HCT116 (cell line): ENCODE measurements around the gene PGC. TPM values are rescaled to one million over a fixed set of nuclear protein-coding genes. Genes with fewer than 3 reads are reported as not detected.

Source experiments
- ATAC-seq: fragments of 200-7000 bp; cut with Tn5 transposase; 2 replicates; pipeline ENCODE4 v1.9.1; 2020; ENCODE audit warnings: mild to moderate bottlenecking, moderate library complexity
- BruUV-seq: library from RNA; stranded (reverse); fragments of 400-500 nt; replicated peaks from 2 replicates; lab custom pipeline; 2021; lab: Mats Ljungman, UMichigan
- CTCF ChIA-PET: fragments of 300-600 bp; sonication (Branson Sonifier 250); formaldehyde crosslinking; loops from one replicate; lab custom pipeline; 2021; ENCODE audit warnings: antibody characterized with exemption; lab: Charles Lee
- POLR2A ChIA-PET: fragments of 300-600, 350-600 bp; sonication (Branson Sonifier 250); formaldehyde crosslinking; loops from one replicate; lab custom pipeline; 2021; ENCODE audit warnings: antibody characterized with exemption; lab: Charles Lee
- RAD21 ChIA-PET, 2 experiments: fragments of 300-600 bp; sonication (Branson Sonifier 250); formaldehyde crosslinking; loops; one replicate each; lab custom pipeline; 2023; ENCODE audit warnings: low total read pairs in 2 of 2; ENCODE audit not compliant: uncharacterized antibody in 2 of 2, unreplicated experiment in 2 of 2, low non-redundant PET in 1 of 2; lab: Charles Lee
- DNase-seq: peaks from one replicate; pipeline ENCODE4 v3.0.0-alpha.2; 2010; ENCODE audit warnings: low read depth, low spot score
- H2AFZ ChIP-seq: fragments of 200-600 bp; shearing (Covaris generic), sonication (generic); 2 replicates; pipeline ENCODE4 v1.6.1; 2017; ENCODE audit warnings: low read depth, mixed run types, mixed read lengths, antibody characterized with exemption, low read length; ENCODE audit not compliant: poor library complexity, severe bottlenecking
- H3K27ac ChIP-seq: 2 replicates; pipeline ENCODE4 v1.5.1; 2012; ENCODE audit warnings: low read depth, low read length
- H3K27me3 ChIP-seq: fragments of 200-600 bp; sonication (generic); 2 replicates; pipeline ENCODE4 v1.6.1; 2016; ENCODE audit warnings: mixed run types, low read length, mixed read lengths; ENCODE audit not compliant: insufficient read depth
- H3K36me3 ChIP-seq, 2 experiments: fragments of 200-500 bp in 1 of 2; fragments of 200-600 bp in 1 of 2; sonication (Bioruptor generic) in 1 of 2; sonication (generic) in 1 of 2; 2 replicates each; pipeline versions ENCODE4 v1.5.1 to v1.6.1; 2014 to 2016; ENCODE audit warnings: low read length in 2 of 2, inconsistent platforms in 1 of 2, mixed read lengths in 1 of 2, mixed run types in 1 of 2; ENCODE audit not compliant: insufficient read depth in 2 of 2, control insufficient read depth in 1 of 2
- H3K4me1 ChIP-seq, 2 experiments: fragments of 200-600 bp in 1 of 2; sonication (generic) in 1 of 2; 2 replicates each; pipeline versions ENCODE4 v1.5.1 to v1.6.1; 2012 to 2017; ENCODE audit warnings: low read length in 2 of 2, inconsistent platforms in 1 of 2, mild to moderate bottlenecking in 1 of 2, mixed read lengths in 1 of 2, mixed run types in 1 of 2, moderate library complexity in 1 of 2; ENCODE audit not compliant: insufficient read depth in 2 of 2, control insufficient read depth in 1 of 2
- H3K4me2 ChIP-seq: fragments of 200-600 bp; sonication (generic); 2 replicates; pipeline ENCODE4 v1.6.1; 2017; ENCODE audit warnings: mixed run types, low read length, mixed read lengths
- H3K4me3 ChIP-seq, 2 experiments: fragments of 200-600 bp in 1 of 2; sonication (generic) in 1 of 2; replicated peaks in 1 of 2; 2 replicates each; pipeline ENCODE4 v1.5.1; 2011 to 2016; ENCODE audit warnings: low read length in 2 of 2, control low read depth in 1 of 2, low read depth in 1 of 2, mild to moderate bottlenecking in 1 of 2, mixed read lengths in 1 of 2, mixed run types in 1 of 2
- H3K79me2 ChIP-seq: fragments of 200-600 bp; sonication (generic); 2 replicates; pipeline ENCODE4 v1.6.1; 2017; ENCODE audit warnings: mild to moderate bottlenecking, mixed run types, low read length, moderate library complexity, mixed read lengths; ENCODE audit not compliant: insufficient read depth
- H3K9ac ChIP-seq: fragments of 200-600 bp; sonication (generic); 2 replicates; pipeline ENCODE4 v1.6.1; 2016; ENCODE audit warnings: low read length, mixed read lengths
- H3K9me2 ChIP-seq: fragments of 200-600 bp; sonication (generic), shearing (Covaris generic); 2 replicates; pipeline ENCODE4 v1.6.1; 2017; ENCODE audit warnings: mixed run types, mild to moderate bottlenecking, moderate library complexity; ENCODE audit not compliant: insufficient read depth
- H3K9me3 ChIP-seq, 2 experiments: fragments of 200-500 bp in 1 of 2; fragments of 200-600 bp in 1 of 2; sonication (Bioruptor generic) in 1 of 2; sonication (generic) in 1 of 2; 2 replicates each; pipeline ENCODE4 v1.6.1; 2014 to 2017; ENCODE audit warnings: low read length in 2 of 2, mixed read lengths in 2 of 2, inconsistent platforms in 1 of 2, low read depth in 1 of 2, mild to moderate bottlenecking in 1 of 2, mixed run types in 1 of 2, moderate library complexity in 1 of 2; ENCODE audit not compliant: control insufficient read depth in 1 of 2, insufficient read depth in 1 of 2
- H4K20me1 ChIP-seq: fragments of 200-600 bp; sonication (generic), shearing (Covaris generic); 2 replicates; pipeline ENCODE4 v1.6.1; 2017; ENCODE audit warnings: mixed run types, mild to moderate bottlenecking, moderate library complexity; ENCODE audit not compliant: insufficient read depth
- ELF1 ChIP-seq: IDR thresholded peaks from 2 replicates; pipeline ENCODE4 v1.6.1; 2012; ENCODE audit warnings: low read depth, borderline replicate concordance
- EZH2phosphoT487 ChIP-seq: fragments of 200-600 bp; IDR thresholded peaks from 2 replicates; pipeline ENCODE4 v1.6.1; 2018; ENCODE audit warnings: antibody characterized with exemption, borderline replicate concordance
- JUND ChIP-seq: IDR thresholded peaks from 2 replicates; pipeline ENCODE4 v1.6.1; 2012
- POLR2A ChIP-seq: IDR thresholded peaks from 2 replicates; pipeline ENCODE4 v1.7.0; 2011; ENCODE audit warnings: borderline replicate concordance; ENCODE audit not compliant: insufficient read depth, insufficient read length; ENCODE audit errors: extremely low read depth
- POLR2AphosphoS5 ChIP-seq: IDR thresholded peaks from 2 replicates; pipeline ENCODE4 v1.6.1; 2011; ENCODE audit warnings: mild to moderate bottlenecking, low read depth, low read length, moderate library complexity
- SP1 ChIP-seq: IDR thresholded peaks from 2 replicates; pipeline ENCODE4 v1.6.1; 2012; ENCODE audit warnings: low read depth
- SRF ChIP-seq: IDR thresholded peaks from 2 replicates; pipeline ENCODE4 v1.6.1; 2012; ENCODE audit warnings: low read depth
- TCF7L2 ChIP-seq: IDR thresholded peaks from 2 replicates; pipeline ENCODE4 v1.7.0; 2011; ENCODE audit warnings: borderline replicate concordance, inconsistent platforms; ENCODE audit not compliant: insufficient read depth, insufficient read length; ENCODE audit errors: extremely low read depth
- intact Hi-C: fragments of 100-400 bp; cut with micrococcal nuclease; formaldehyde crosslinking; loops from 2 replicates; pipeline ENCODE4 v1.10.0; 2022
- total RNA-seq: library from RNA; stranded (reverse); gene quantifications from one replicate; pipeline ENCODE4 v1.2.1, GENCODE V29; 2021; ENCODE audit not compliant: unreplicated experiment
- TF ChIP-seq, protein P1 (sequence below): IDR thresholded peaks from 2 replicates; pipeline ENCODE4 v1.6.1; 2012
- TF ChIP-seq, protein P2 (sequence below): IDR thresholded peaks from 2 replicates; pipeline ENCODE4 v1.6.1; 2012
- TF ChIP-seq, protein P3 (sequence below): IDR thresholded peaks from 2 replicates; pipeline ENCODE4 v1.6.1; 2012; ENCODE audit warnings: low read depth
- TF ChIP-seq, protein P4 (sequence below), 3 experiments: fragments of 200-600 bp in 1 of 3; sonication (generic) in 1 of 3; IDR thresholded peaks in 2 of 3; conservative IDR thresholded peaks in 1 of 3; 2 replicates each; pipeline ENCODE4 v1.5.1; 2012 to 2017; ENCODE audit warnings: low read depth in 2 of 3, low read length in 2 of 3, antibody characterized with exemption in 1 of 3, borderline replicate concordance in 1 of 3, control low read depth in 1 of 3, mild to moderate bottlenecking in 1 of 3, mixed read lengths in 1 of 3, mixed run types in 1 of 3, moderate library complexity in 1 of 3; ENCODE audit not compliant: insufficient read depth in 1 of 3

The PGC gene
- total RNA-seq, 1 experiment from 2014 or later, result 1.2 TPM

DNA sequence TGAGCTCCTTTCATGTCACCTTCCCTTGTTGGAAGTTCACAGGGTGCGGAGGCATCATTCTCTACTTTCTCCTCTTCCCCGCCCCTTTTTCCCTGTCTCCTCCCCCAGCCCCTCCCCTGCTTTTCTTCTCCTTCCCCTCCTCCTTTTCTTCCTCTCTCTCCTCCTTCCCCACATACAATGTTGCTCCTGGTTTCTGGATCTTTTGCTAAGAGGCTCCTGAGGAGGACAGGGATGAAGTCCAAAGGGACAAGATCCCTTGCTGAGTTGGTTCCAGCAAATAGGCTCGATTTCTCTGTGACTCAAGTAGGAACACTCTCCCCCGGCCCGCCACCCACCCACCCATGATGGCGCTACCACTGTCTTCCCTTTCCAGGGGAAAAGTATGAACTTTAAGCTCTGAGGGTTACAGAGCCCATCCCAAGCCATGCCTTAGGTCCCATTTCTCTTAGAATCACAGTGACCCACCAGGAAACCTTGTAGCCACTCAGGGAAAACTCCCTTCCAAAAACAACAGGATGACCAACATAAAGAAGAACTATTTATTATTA, 10.9 kb downstream of the PGC start:
- H2AFZ ChIP-seq, result peak overlapping the region; percentile 87
- H3K27me3 ChIP-seq, result no peaks in the 10 kb centered on the region
- H3K9me3 ChIP-seq, result no peaks in the 10 kb centered on the region
- H3K79me2 ChIP-seq, result no peaks in the 10 kb centered on the region
- no peaks in the 10 kb centered on the region for H4K20me1 ChIP-seq
- BruUV-seq, result no TSS peak
- TF ChIP-seq, protein P1, sequence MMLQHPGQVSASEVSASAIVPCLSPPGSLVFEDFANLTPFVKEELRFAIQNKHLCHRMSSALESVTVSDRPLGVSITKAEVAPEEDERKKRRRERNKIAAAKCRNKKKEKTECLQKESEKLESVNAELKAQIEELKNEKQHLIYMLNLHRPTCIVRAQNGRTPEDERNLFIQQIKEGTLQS, result no peak
- no peak for TF ChIP-seq JUND
- no peaks in the 10 kb centered on the region for H3K9me2 ChIP-seq
- H3K36me3 ChIP-seq, result no peaks in the 10 kb centered on the region
- CTCF ChIA-PET, result no interaction called here
- POLR2A ChIA-PET, result no interaction called here
- H3K27ac ChIP-seq, result no peak overlapping the region
- ATAC-seq, result no peak; the same call in 1 of the 2 replicates
- H3K4me2 ChIP-seq, result peak overlapping the region; percentile 98
- intact Hi-C loops, result no loop called here
- no peak for DNase-seq
- H3K9ac ChIP-seq, result no peak overlapping the region
- peak overlapping the region; percentile 23 to 27 for H3K4me3 ChIP-seq
- RAD21 ChIA-PET, result no interaction called here
- H3K4me1 ChIP-seq, result peaks cover 13 to 31% of the 10 kb centered on the region in 2 experiments

DNA sequence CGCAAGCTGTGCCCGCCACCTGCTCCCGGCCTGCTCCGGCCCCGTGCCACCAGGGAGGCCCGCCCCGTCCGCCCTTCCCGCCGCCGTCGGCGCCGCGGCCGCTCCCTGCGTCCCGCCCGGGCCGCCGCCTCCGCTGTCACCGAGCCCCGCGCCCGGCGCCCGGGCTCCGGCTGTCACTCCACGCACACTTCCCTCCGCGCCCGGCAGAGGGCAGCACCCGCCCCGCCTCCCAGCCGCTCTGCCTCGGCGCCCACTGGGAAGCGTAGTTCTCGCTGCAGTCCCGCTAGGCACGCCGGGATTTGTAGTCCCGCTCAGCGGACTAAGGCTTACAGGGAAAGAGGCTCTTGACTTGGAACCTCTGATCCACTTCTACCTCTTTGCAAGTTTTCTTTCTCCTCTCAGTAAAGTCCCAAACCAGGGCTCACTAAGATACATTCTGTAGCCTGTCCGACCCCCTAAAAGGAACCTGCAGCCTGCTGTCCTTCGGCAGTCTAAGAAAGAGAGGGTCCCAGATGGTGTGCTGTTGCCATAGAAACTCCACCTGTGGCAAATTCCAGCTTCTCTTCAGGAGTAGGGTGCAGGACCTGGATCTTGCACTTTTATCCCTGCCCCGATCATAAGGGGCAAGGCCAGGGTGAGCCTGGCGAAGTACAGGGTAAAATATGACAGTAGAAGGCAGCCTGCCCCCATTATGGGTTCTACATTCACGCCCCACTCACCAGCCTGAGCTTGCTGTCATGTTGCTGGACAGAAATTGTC, 11.6 kb downstream of the PGC start, which contains the start of gene TFEB:
Gene TFEB (minus strand): TSS at position 182 of the 759 bp plus-strand sequence. CDS start 44,395 bp downstream, outside the sequence.
- DNase-seq (peak; percentile 73), ATAC-seq (peak; percentile 71)
- Histone ChIP-seq H3K9me3 (no peaks in the 10 kb centered on the region), H3K27ac (peak within 1 kb of the TSS; percentile 75; the same call in 1 of the 2 replicates), H3K27me3 (no peaks in the 10 kb centered on the region), H3K4me1 (peaks cover 13 to 26% of the 10 kb centered on the region in 2 experiments), H2AFZ (peak within 1 kb of the TSS; percentile 87), H3K4me3 (peak within 1 kb of the TSS; percentile 58 to 76), H3K9ac (peak within 1 kb of the TSS; percentile 51), H3K9me2 (no peaks in the 10 kb centered on the region), H3K4me2 (peak within 1 kb of the TSS; percentile 98), H4K20me1 (no peaks in the 10 kb centered on the region), H3K79me2 (no peaks in the 10 kb centered on the region), H3K36me3 (no peaks in the 10 kb centered on the region)
- POLR2A ChIA-PET, result no interaction called here
- no TSS peak for BruUV-seq
- intact Hi-C loops, result loop anchor here (2.0 kb wide), 1 partner anchor 43 kb away; the partner anchor contains the start of gene FRS3
- CTCF ChIA-PET, result interaction anchor here (1.8 to 2.7 kb wide), 2 partner anchors 22 to 51 kb away, joined by 17 to 19 read pairs; partner anchors contain the start of gene TOMM6
- RAD21 ChIA-PET, result no interaction called here
- TF ChIP-seq ELF1 (no peak; the same call in 1 of the 2 replicates), TCF7L2 (peak; percentile 37), POLR2A (no peak), JUND (no peak), POLR2AphosphoS5 (no peak), EZH2phosphoT487 (no peak), SRF (no peak), SP1 (peak; percentile 65)
- TF ChIP-seq, protein P2, sequence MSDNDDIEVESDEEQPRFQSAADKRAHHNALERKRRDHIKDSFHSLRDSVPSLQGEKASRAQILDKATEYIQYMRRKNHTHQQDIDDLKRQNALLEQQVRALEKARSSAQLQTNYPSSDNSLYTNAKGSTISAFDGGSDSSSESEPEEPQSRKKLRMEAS, result peak; percentile 54; the same call in 1 of the 2 replicates
- TF ChIP-seq, protein P3, sequence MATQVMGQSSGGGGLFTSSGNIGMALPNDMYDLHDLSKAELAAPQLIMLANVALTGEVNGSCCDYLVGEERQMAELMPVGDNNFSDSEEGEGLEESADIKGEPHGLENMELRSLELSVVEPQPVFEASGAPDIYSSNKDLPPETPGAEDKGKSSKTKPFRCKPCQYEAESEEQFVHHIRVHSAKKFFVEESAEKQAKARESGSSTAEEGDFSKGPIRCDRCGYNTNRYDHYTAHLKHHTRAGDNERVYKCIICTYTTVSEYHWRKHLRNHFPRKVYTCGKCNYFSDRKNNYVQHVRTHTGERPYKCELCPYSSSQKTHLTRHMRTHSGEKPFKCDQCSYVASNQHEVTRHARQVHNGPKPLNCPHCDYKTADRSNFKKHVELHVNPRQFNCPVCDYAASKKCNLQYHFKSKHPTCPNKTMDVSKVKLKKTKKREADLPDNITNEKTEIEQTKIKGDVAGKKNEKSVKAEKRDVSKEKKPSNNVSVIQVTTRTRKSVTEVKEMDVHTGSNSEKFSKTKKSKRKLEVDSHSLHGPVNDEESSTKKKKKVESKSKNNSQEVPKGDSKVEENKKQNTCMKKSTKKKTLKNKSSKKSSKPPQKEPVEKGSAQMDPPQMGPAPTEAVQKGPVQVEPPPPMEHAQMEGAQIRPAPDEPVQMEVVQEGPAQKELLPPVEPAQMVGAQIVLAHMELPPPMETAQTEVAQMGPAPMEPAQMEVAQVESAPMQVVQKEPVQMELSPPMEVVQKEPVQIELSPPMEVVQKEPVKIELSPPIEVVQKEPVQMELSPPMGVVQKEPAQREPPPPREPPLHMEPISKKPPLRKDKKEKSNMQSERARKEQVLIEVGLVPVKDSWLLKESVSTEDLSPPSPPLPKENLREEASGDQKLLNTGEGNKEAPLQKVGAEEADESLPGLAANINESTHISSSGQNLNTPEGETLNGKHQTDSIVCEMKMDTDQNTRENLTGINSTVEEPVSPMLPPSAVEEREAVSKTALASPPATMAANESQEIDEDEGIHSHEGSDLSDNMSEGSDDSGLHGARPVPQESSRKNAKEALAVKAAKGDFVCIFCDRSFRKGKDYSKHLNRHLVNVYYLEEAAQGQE, result no peak
- TF ChIP-seq, protein P4, sequence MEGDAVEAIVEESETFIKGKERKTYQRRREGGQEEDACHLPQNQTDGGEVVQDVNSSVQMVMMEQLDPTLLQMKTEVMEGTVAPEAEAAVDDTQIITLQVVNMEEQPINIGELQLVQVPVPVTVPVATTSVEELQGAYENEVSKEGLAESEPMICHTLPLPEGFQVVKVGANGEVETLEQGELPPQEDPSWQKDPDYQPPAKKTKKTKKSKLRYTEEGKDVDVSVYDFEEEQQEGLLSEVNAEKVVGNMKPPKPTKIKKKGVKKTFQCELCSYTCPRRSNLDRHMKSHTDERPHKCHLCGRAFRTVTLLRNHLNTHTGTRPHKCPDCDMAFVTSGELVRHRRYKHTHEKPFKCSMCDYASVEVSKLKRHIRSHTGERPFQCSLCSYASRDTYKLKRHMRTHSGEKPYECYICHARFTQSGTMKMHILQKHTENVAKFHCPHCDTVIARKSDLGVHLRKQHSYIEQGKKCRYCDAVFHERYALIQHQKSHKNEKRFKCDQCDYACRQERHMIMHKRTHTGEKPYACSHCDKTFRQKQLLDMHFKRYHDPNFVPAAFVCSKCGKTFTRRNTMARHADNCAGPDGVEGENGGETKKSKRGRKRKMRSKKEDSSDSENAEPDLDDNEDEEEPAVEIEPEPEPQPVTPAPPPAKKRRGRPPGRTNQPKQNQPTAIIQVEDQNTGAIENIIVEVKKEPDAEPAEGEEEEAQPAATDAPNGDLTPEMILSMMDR (IDR thresholded peaks at IDR 0.05 in 2 of 3, conservative IDR thresholded peaks at IDR 0.05 in 1 of 3; ENCODE audit: borderline replicate concordance in 1 of 3, insufficient read depth in 1 of 3, low read depth in 2 of 3, low read length in 2 of 3), result peak; percentile 68 to 89 (median 77)
